ENCODE measurements around the gene MRPL18. TPM values are rescaled to one million over a fixed set of nuclear protein-coding genes. Genes with fewer than 3 reads are reported as not detected.

MRPL18 gene
- polyA plus RNA-seq, 3 donors, result 28.5 to 88.2 (median 74.1) TPM

- no peak overlapping the region for H3K4me3 Mint-ChIP-seq
- no peak for TF ChIP-seq CTCF (IDR thresholded peaks at IDR 0.05)
- Histone ChIP-seq H3K79me2 (ENCODE audit: insufficient read depth, low read length) (peaks cover 32% of the 10 kb centered on the region), H3K9me3 (replicated peaks in 1 of 2; ENCODE audit: control insufficient read depth in 1 of 2, insufficient read depth in 1 of 2, low read length in 2 of 2) (no peaks in the 10 kb centered on the region), H3K4me3 (replicated peaks in 1 of 3; ENCODE audit: low read depth in 2 of 3, low read length in 3 of 3) (no peak overlapping the region), H3K27ac (ENCODE audit: low read depth in 1 of 2, low read length in 2 of 2) (no peak overlapping the region), H3K36me3 (replicated peaks in 1 of 2; ENCODE audit: control insufficient read depth in 1 of 2, insufficient read depth in 2 of 2, low read length in 2 of 2) (peaks cover 50 to 74% of the 10 kb centered on the region in 2 donors), H3K4me1 (ENCODE audit: control insufficient read depth in 1 of 2, insufficient read depth in 2 of 2, low read length in 2 of 2) (peaks cover 7 to 9% of the 10 kb centered on the region in 2 donors), H3K9ac (ENCODE audit: insufficient read depth, low read length, poor library complexity, severe bottlenecking) (no peak overlapping the region), H4K20me1 (ENCODE audit: insufficient read depth, low read length) (peaks cover 6% of the 10 kb centered on the region), H3K4me2 (replicated peaks; ENCODE audit: extremely low read depth, low read length, poor library complexity, severe bottlenecking) (no peak overlapping the region), H3K27me3 (ENCODE audit: control insufficient read depth in 2 of 2, insufficient read depth in 2 of 2, low read length in 2 of 2) (no peaks in the 10 kb centered on the region), H2AFZ (ENCODE audit: insufficient read depth, low read depth, low read length, poor library complexity, severe bottlenecking) (no peak overlapping the region)
- no peak overlapping the region for H3K27ac Mint-ChIP-seq
- no peak for DNase-seq
- peaks cover 9% of the 10 kb centered on the region for H3K4me1 Mint-ChIP-seq
- peaks cover 0 to 3% (median 1%) of the 10 kb centered on the region in 7 donors for H3K9me3 Mint-ChIP-seq
- no CpG with 5 or more reads among the region's 1 CpG for WGBS (ENCODE audit: insufficient coverage)
- intact Hi-C loops (cut with micrococcal nuclease), result no loop called here
- peaks cover 53 to 69% of the 10 kb centered on the region in 2 donors for H3K36me3 Mint-ChIP-seq
- no peaks in the 10 kb centered on the region for H3K27me3 Mint-ChIP-seq (ENCODE audit: low read depth in 3 of 3)
Observed at GRCh38 chr6:159797554-159797953, 7.3 kb downstream of the MRPL18 start.

- intact Hi-C loops (cut with micrococcal nuclease), result no loop called here
- TF ChIP-seq CTCF (IDR thresholded peaks at IDR 0.05), result no peak
- peaks cover 7% of the 10 kb centered on the region for H3K79me2 ChIP-seq (ENCODE audit: insufficient read depth, low read length)
- no peak for DNase-seq
- 96% methylated on average over 50 of the region's 50 CpGs for WGBS (ENCODE audit: insufficient coverage)
- no peak within 1 kb of the TSS for H3K9ac ChIP-seq (ENCODE audit: insufficient read depth, low read length, poor library complexity, severe bottlenecking)
- H3K9me3 ChIP-seq (replicated peaks in 1 of 2; ENCODE audit: control insufficient read depth in 1 of 2, insufficient read depth in 1 of 2, low read length in 2 of 2), result no peaks in the 10 kb centered on the region
- no peak within 1 kb of the TSS for H3K4me3 Mint-ChIP-seq
- H4K20me1 ChIP-seq (ENCODE audit: insufficient read depth, low read length), result no peaks in the 10 kb centered on the region
- peaks cover 7 to 10% of the 10 kb centered on the region in 2 donors for H3K4me1 ChIP-seq (ENCODE audit: control insufficient read depth in 1 of 2, insufficient read depth in 2 of 2, low read length in 2 of 2)
- H3K27ac Mint-ChIP-seq, result no peak within 1 kb of the TSS
- H3K4me2 ChIP-seq (replicated peaks; ENCODE audit: extremely low read depth, low read length, poor library complexity, severe bottlenecking), result no peak within 1 kb of the TSS
- peaks cover 8% of the 10 kb centered on the region for H3K4me1 Mint-ChIP-seq
- H2AFZ ChIP-seq (ENCODE audit: insufficient read depth, low read depth, low read length, poor library complexity, severe bottlenecking), result no peak within 1 kb of the TSS
- H3K9me3 Mint-ChIP-seq, result peaks cover 0 to 3% (median 1%) of the 10 kb centered on the region in 7 donors
- H3K36me3 Mint-ChIP-seq, result peaks cover 40 to 45% of the 10 kb centered on the region in 2 donors
- H3K27me3 ChIP-seq (ENCODE audit: control insufficient read depth in 2 of 2, insufficient read depth in 2 of 2, low read length in 2 of 2), result no peaks in the 10 kb centered on the region
- no peak within 1 kb of the TSS for H3K27ac ChIP-seq (ENCODE audit: low read depth in 1 of 2, low read length in 2 of 2)
- H3K27me3 Mint-ChIP-seq (ENCODE audit: low read depth in 3 of 3), result no peaks in the 10 kb centered on the region
- H3K4me3 ChIP-seq (replicated peaks in 1 of 3; ENCODE audit: low read depth in 2 of 3, low read length in 3 of 3), result no peak within 1 kb of the TSS
- peaks cover 35 to 47% of the 10 kb centered on the region in 2 donors for H3K36me3 ChIP-seq (replicated peaks in 1 of 2; ENCODE audit: control insufficient read depth in 1 of 2, insufficient read depth in 2 of 2, low read length in 2 of 2)
Observed at GRCh38 chr6:159800141-159800865, 10.0 kb downstream of the MRPL18 start, which contains the start of gene PNLDC1. Gene PNLDC1 (plus strand): TSS chr6:159800276. CDS start chr6:159800308, 32 bp downstream.

All from CD14-positive monocyte (primary cell).